IMR-90 (cell line): ENCODE data around the gene EBF3. TPM values are rescaled to one million over a fixed set of nuclear protein-coding genes. Genes with fewer than 3 reads are reported as not detected.

Experiments used
- ATAC-seq: fragments of 200-7000 bp; cut with Tn5 transposase; 2 replicates; pipeline ENCODE4 v1.9.1; 2020; ENCODE audit warnings: low read depth, mild to moderate bottlenecking, moderate library complexity
- BruUV-seq: library from RNA; stranded (reverse); fragments of 400-500 nt; replicated peaks from 2 replicates; lab custom pipeline; 2021; lab: Mats Ljungman, UMichigan
- CTCF ChIA-PET: fragments of 300-600 bp; formaldehyde crosslinking; extraction: SDS; loops from one replicate; lab custom pipeline; 2021; ENCODE audit warnings: antibody characterized with exemption; lab: Yijun Ruan, JAX
- POLR2A ChIA-PET: fragments of 300-600 bp; sonication (Branson Sonifier 250); formaldehyde crosslinking; loops from one replicate; lab custom pipeline; 2022; ENCODE audit warnings: antibody characterized with exemption; ENCODE audit not compliant: unreplicated experiment; lab: Charles Lee
- DNase-seq: peaks from one replicate; pipeline ENCODE4 v3.0.0; 2013
- H2AFZ ChIP-seq: replicated peaks from 2 replicates; pipeline ENCODE3; 2013; ENCODE audit warnings: low read length, mild to moderate bottlenecking; ENCODE audit not compliant: poor library complexity
- H2AK5ac ChIP-seq: 2 replicates; pipeline ENCODE4 v1.6.1; 2013; ENCODE audit warnings: low read depth, low read length, inconsistent platforms
- H2AK9ac ChIP-seq: replicated peaks from 2 replicates; pipeline ENCODE3; 2013; ENCODE audit warnings: mild to moderate bottlenecking, low read depth, low read length, moderate library complexity; ENCODE audit not compliant: poor library complexity
- H2BK120ac ChIP-seq: 2 replicates; pipeline ENCODE4 v1.6.1; 2013; ENCODE audit warnings: low read depth, low read length, inconsistent platforms
- H2BK15ac ChIP-seq: 3 replicates; pipeline ENCODE4 v1.6.1; 2013; ENCODE audit warnings: low read depth, low read length, inconsistent platforms
- H2BK20ac ChIP-seq: 2 replicates; pipeline ENCODE4 v1.6.1; 2013; ENCODE audit warnings: low read depth, mild to moderate bottlenecking, inconsistent platforms, low read length, moderate library complexity
- H2BK5ac ChIP-seq: 2 replicates; pipeline ENCODE4 v1.6.1; 2013; ENCODE audit warnings: mild to moderate bottlenecking, low read depth, low read length, inconsistent platforms; ENCODE audit not compliant: poor library complexity, severe bottlenecking
- H3K14ac ChIP-seq: replicated peaks from 2 replicates; pipeline ENCODE4 v1.6.1; 2013; ENCODE audit warnings: low read depth, low read length, inconsistent platforms
- H3K18ac ChIP-seq: 2 replicates; pipeline ENCODE4 v1.6.1; 2013; ENCODE audit warnings: low read depth, low read length, control low read depth
- H3K23ac ChIP-seq: 2 replicates; pipeline ENCODE4 v1.6.1; 2013; ENCODE audit warnings: low read depth, low read length, inconsistent platforms
- H3K27ac ChIP-seq: 2 replicates; pipeline ENCODE4 v1.5.1; 2013; ENCODE audit warnings: mild to moderate bottlenecking, control low read depth, low read length; ENCODE audit not compliant: insufficient read depth
- H3K27me3 ChIP-seq: 2 replicates; pipeline ENCODE4 v1.6.1; 2013; ENCODE audit warnings: low read length; ENCODE audit not compliant: control insufficient read depth, insufficient read depth
- H3K36me3 ChIP-seq: 2 replicates; pipeline ENCODE4 v1.6.1; 2013; ENCODE audit warnings: low read length, mixed read lengths; ENCODE audit not compliant: control insufficient read depth, insufficient read depth
- H3K4ac ChIP-seq: 2 replicates; pipeline ENCODE4 v1.6.1; 2013; ENCODE audit warnings: low read depth, low read length, inconsistent platforms
- H3K4me1 ChIP-seq: 2 replicates; pipeline ENCODE4 v1.6.1; 2013; ENCODE audit warnings: low read length, mixed read lengths; ENCODE audit not compliant: control insufficient read depth, insufficient read depth
- H3K4me2 ChIP-seq: 2 replicates; pipeline ENCODE4 v1.6.1; 2013; ENCODE audit warnings: low read depth, mild to moderate bottlenecking, control low read depth, low read length, moderate library complexity
- H3K4me3 ChIP-seq: 2 replicates; pipeline ENCODE4 v1.5.1; 2013; ENCODE audit warnings: low read depth, mild to moderate bottlenecking, control low read depth, low read length, moderate library complexity; ENCODE audit not compliant: insufficient read depth
- H3K56ac ChIP-seq: 2 replicates; pipeline ENCODE4 v1.6.1; 2013; ENCODE audit warnings: low read length, inconsistent platforms; ENCODE audit not compliant: insufficient read depth; ENCODE audit errors: extremely low read depth
- H3K79me1 ChIP-seq, 2 experiments: 2 replicates each; pipeline ENCODE4 v1.6.1; 2013; ENCODE audit warnings: low read length in 2 of 2, inconsistent platforms in 1 of 2, low read depth in 1 of 2
- H3K9ac ChIP-seq: 2 replicates; pipeline ENCODE4 v1.6.1; 2013; ENCODE audit warnings: low read depth, low read length, control low read depth
- H3K9me1 ChIP-seq: 2 replicates; pipeline ENCODE4 v1.6.1; 2013; ENCODE audit warnings: low read length, inconsistent platforms; ENCODE audit not compliant: insufficient read depth
- H3K9me3 ChIP-seq: 2 replicates; pipeline ENCODE4 v1.6.1; 2013; ENCODE audit warnings: low read length; ENCODE audit not compliant: control insufficient read depth, insufficient read depth
- H4K20me1 ChIP-seq: 2 replicates; pipeline ENCODE4 v1.6.1; 2013; ENCODE audit warnings: low read length, inconsistent platforms; ENCODE audit not compliant: insufficient read depth
- H4K5ac ChIP-seq: 2 replicates; pipeline ENCODE4 v1.6.1; 2013; ENCODE audit warnings: mild to moderate bottlenecking, low read depth, low read length, control low read depth
- H4K8ac ChIP-seq, 2 experiments: 2 replicates each; pipeline ENCODE4 v1.6.1; 2013; ENCODE audit warnings: low read depth in 2 of 2, low read length in 2 of 2, control low read depth in 1 of 2, inconsistent platforms in 1 of 2
- H4K91ac ChIP-seq: 2 replicates; pipeline ENCODE4 v1.6.1; 2013; ENCODE audit warnings: low read depth, low read length, inconsistent platforms; ENCODE audit not compliant: insufficient read depth
- BHLHE40 ChIP-seq: fragments of 150-350 bp; IDR thresholded peaks from 2 replicates; pipeline ENCODE4 v1.6.1; 2016; ENCODE audit warnings: mild to moderate bottlenecking, low read depth, low read length
- CEBPB ChIP-seq: IDR thresholded peaks from 2 replicates; pipeline ENCODE4 v1.6.1; 2012; ENCODE audit warnings: low read depth, low read length, improper control_type of control experiment
- CHD1 ChIP-seq: IDR thresholded peaks from 2 replicates; pipeline ENCODE4 v1.6.1; 2012; ENCODE audit warnings: low read depth, low read length, improper control_type of control experiment
- FOS ChIP-seq: fragments of 150-350 bp; IDR thresholded peaks from 2 replicates; pipeline ENCODE4 v1.6.1; 2016; ENCODE audit warnings: low read depth, low read length
- MAFK ChIP-seq: IDR thresholded peaks from 2 replicates; pipeline ENCODE4 v1.6.1; 2012; ENCODE audit warnings: low read depth, low read length, improper control_type of control experiment
- MAZ ChIP-seq: IDR thresholded peaks from 2 replicates; pipeline ENCODE4 v1.6.1; 2012; ENCODE audit warnings: low read depth, mild to moderate bottlenecking, low read length, improper control_type of control experiment, moderate library complexity, borderline replicate concordance
- MXI1 ChIP-seq: IDR thresholded peaks from 2 replicates; pipeline ENCODE4 v1.6.1; 2012; ENCODE audit warnings: low read depth, mild to moderate bottlenecking, low read length, moderate library complexity, borderline replicate concordance
- NFE2L2 ChIP-seq: fragments of 150-350 bp; IDR thresholded peaks from 2 replicates; pipeline ENCODE4 v1.6.1; 2016; ENCODE audit warnings: low read depth, mild to moderate bottlenecking, low read length
- POLR2A ChIP-seq: IDR thresholded peaks from 2 replicates; pipeline ENCODE4 v1.6.1; 2012; ENCODE audit warnings: mild to moderate bottlenecking, low read depth, low read length
- RAD21 ChIP-seq: IDR thresholded peaks from 2 replicates; pipeline ENCODE4 v1.6.1; 2012; ENCODE audit warnings: low read length, improper control_type of control experiment
- RCOR1 ChIP-seq: IDR thresholded peaks from 2 replicates; pipeline ENCODE4 v1.6.1; 2012; ENCODE audit warnings: mild to moderate bottlenecking, low read length, improper control_type of control experiment; ENCODE audit not compliant: insufficient replicate concordance
- RFX5 ChIP-seq: IDR thresholded peaks from 2 replicates; pipeline ENCODE4 v1.8.0; 2012; ENCODE audit warnings: low read depth, mild to moderate bottlenecking, low read length, moderate library complexity
- SMC3 ChIP-seq: fragments of 150-350 bp; IDR thresholded peaks from 2 replicates; pipeline ENCODE4 v1.6.1; 2016; ENCODE audit warnings: low read depth, mild to moderate bottlenecking, antibody characterized with exemption, low read length, moderate library complexity
- WGBS, 2 experiments: methylation state at CpG; one replicate each; pipeline versions ENCODE4 v1.1.5 to v1.1.7; 2013; ENCODE audit warnings: missing lambda C conversion rate in 2 of 2; ENCODE audit not compliant: insufficient read length in 1 of 2; ENCODE audit errors: extremely low coverage in 2 of 2; 5-methylcytosine and 5-hydroxymethylcytosine counted together
- dilution Hi-C: fragments of 300-500 bp; cut with HindIII; formaldehyde crosslinking; loops from one replicate; pipeline ENCODE4 v1.14.3; 2018; ENCODE audit warnings: low sequenced_read_pairs; ENCODE audit not compliant: unreplicated experiment
- in situ Hi-C: fragments of 300-500 bp; cut with MboI; formaldehyde crosslinking; loops from 3 replicates; pipeline ENCODE4 v1.14.3; 2019; ENCODE audit warnings: low sequenced_read_pairs, inconsistent platforms, mixed read lengths
- intact Hi-C: fragments of 100-400 bp; cut with micrococcal nuclease; formaldehyde crosslinking; loops from 2 replicates; pipeline ENCODE4 v1.10.0; 2022
- polyA plus RNA-seq, 3 experiments: library from polyadenylated mRNA; depleted of rRNA; stranded (reverse); fragments of >200 nt; gene quantifications; 2 replicates each; pipeline ENCODE4 v1.2.3, GENCODE V29; 2012; ENCODE audit warnings: low replicate concordance in 1 of 3
- total RNA-seq: library from RNA; depleted of rRNA; stranded (reverse); fragments of >200 nt; gene quantifications from 2 replicates; pipeline ENCODE4 v1.2.3, GENCODE V29; 2012
- TF ChIP-seq, protein P1 (sequence below): fragments of 150-350 bp; IDR thresholded peaks from 2 replicates; pipeline ENCODE4 v1.6.1; 2016; ENCODE audit warnings: low read depth, mild to moderate bottlenecking, low read length, moderate library complexity, borderline replicate concordance
- TF ChIP-seq, protein P2 (sequence below): conservative IDR thresholded peaks from 2 replicates; pipeline ENCODE4 v1.5.1; 2012; ENCODE audit warnings: mild to moderate bottlenecking, low read depth, low read length, improper control_type of control experiment
- TF ChIP-seq, protein P3 (sequence below): fragments of 150-350 bp; IDR thresholded peaks from 2 replicates; pipeline ENCODE4 v1.6.1; 2017; ENCODE audit warnings: mild to moderate bottlenecking, antibody characterized with exemption, low read length, low read depth

Gene EBF3
- total and polyA plus RNA-seq, 2 of the 4 experiments (the other 2 are of a cell fraction), result 0.36 to 0.70 TPM

DNA sequence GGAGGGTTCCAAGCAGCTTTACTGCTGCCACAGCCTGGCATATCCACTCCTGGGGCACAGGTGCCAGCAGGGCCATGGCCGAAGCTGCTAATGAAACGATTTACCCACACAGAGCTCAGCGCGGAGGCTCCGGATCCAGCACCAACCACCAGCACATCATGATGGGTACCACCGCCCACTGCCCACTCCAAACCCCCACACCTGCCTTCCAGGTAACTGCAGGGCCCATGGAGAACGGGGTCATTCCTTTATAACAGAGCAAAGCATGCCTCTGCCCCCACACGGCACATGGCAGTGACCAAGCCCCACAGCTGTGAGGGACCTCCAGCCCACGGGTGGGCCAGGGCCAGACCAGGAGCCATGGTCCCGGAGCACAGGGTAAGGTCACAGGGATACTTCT lies 53.2 kb downstream of the EBF3 start:
- in situ Hi-C loops, result no loop called here
- intact Hi-C loops, result no loop called here
- H3K36me3 ChIP-seq, result no peaks in the 10 kb centered on the region
- H3K23ac ChIP-seq, result no peak overlapping the region
- no peaks in the 10 kb centered on the region for H3K79me1 ChIP-seq
- H3K9me1 ChIP-seq, result no peaks in the 10 kb centered on the region
- H3K4ac ChIP-seq, result no peak overlapping the region
- no peaks in the 10 kb centered on the region for H3K9me3 ChIP-seq
- H2AK9ac ChIP-seq, result no peak overlapping the region
- dilution Hi-C loops, result no loop called here
- H3K18ac ChIP-seq, result no peak overlapping the region
- no peak overlapping the region for H2BK15ac ChIP-seq
- no peaks in the 10 kb centered on the region for H3K4me1 ChIP-seq
- DNase-seq (no peak), ATAC-seq (no peak)
- no peak overlapping the region for H3K56ac ChIP-seq
- no peak overlapping the region for H3K4me2 ChIP-seq
- H3K9ac ChIP-seq, result no peak overlapping the region
- no peak overlapping the region for H4K5ac ChIP-seq
- no peak overlapping the region for H2BK20ac ChIP-seq
- no peak overlapping the region for H2BK120ac ChIP-seq
- H3K14ac ChIP-seq, result no peak overlapping the region
- TF ChIP-seq POLR2A (no peak), CHD1 (no peak), CEBPB (no peak), MXI1 (no peak), SMC3 (no peak), RCOR1 (no peak), BHLHE40 (no peak), RFX5 (no peak), NFE2L2 (no peak), FOS (no peak), MAFK (no peak), RAD21 (no peak), MAZ (no peak)
- TF ChIP-seq, protein P1, sequence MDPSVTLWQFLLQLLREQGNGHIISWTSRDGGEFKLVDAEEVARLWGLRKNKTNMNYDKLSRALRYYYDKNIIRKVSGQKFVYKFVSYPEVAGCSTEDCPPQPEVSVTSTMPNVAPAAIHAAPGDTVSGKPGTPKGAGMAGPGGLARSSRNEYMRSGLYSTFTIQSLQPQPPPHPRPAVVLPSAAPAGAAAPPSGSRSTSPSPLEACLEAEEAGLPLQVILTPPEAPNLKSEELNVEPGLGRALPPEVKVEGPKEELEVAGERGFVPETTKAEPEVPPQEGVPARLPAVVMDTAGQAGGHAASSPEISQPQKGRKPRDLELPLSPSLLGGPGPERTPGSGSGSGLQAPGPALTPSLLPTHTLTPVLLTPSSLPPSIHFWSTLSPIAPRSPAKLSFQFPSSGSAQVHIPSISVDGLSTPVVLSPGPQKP, result no peak
- TF ChIP-seq, protein P2, sequence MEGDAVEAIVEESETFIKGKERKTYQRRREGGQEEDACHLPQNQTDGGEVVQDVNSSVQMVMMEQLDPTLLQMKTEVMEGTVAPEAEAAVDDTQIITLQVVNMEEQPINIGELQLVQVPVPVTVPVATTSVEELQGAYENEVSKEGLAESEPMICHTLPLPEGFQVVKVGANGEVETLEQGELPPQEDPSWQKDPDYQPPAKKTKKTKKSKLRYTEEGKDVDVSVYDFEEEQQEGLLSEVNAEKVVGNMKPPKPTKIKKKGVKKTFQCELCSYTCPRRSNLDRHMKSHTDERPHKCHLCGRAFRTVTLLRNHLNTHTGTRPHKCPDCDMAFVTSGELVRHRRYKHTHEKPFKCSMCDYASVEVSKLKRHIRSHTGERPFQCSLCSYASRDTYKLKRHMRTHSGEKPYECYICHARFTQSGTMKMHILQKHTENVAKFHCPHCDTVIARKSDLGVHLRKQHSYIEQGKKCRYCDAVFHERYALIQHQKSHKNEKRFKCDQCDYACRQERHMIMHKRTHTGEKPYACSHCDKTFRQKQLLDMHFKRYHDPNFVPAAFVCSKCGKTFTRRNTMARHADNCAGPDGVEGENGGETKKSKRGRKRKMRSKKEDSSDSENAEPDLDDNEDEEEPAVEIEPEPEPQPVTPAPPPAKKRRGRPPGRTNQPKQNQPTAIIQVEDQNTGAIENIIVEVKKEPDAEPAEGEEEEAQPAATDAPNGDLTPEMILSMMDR, result no peak
- TF ChIP-seq, protein P3, sequence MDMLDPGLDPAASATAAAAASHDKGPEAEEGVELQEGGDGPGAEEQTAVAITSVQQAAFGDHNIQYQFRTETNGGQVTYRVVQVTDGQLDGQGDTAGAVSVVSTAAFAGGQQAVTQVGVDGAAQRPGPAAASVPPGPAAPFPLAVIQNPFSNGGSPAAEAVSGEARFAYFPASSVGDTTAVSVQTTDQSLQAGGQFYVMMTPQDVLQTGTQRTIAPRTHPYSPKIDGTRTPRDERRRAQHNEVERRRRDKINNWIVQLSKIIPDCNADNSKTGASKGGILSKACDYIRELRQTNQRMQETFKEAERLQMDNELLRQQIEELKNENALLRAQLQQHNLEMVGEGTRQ, result no peak
- no peak overlapping the region for H2AFZ ChIP-seq
- WGBS, 2 experiments, result 80% methylated on average over 9 of the region's 10 CpGs; no CpG with 5 or more reads in 1 of the 2 experiments
- POLR2A ChIA-PET, result no interaction called here
- no peak overlapping the region for H4K8ac ChIP-seq
- H4K20me1 ChIP-seq, result no peaks in the 10 kb centered on the region
- BruUV-seq, result no TSS peak
- H3K27me3 ChIP-seq, result no peaks in the 10 kb centered on the region
- no peak overlapping the region for H2AK5ac ChIP-seq
- H2BK5ac ChIP-seq, result no peak overlapping the region
- H4K91ac ChIP-seq, result no peak overlapping the region
- CTCF ChIA-PET, result no interaction called here
- no peak overlapping the region for H3K4me3 ChIP-seq
- no peak overlapping the region for H3K27ac ChIP-seq
